HG03025 (cell line): Measurements from ENCODE around the gene BTBD2.
A peak's percentile ranks its signal among the peaks of the same experiment; 100 is the strongest.

Source experiments
- ATAC-seq: cut with Tn5 transposase; IDR thresholded peaks from one replicate; pipeline ENCODE4 v1.9.1; 2021; ENCODE audit warnings: mild to moderate bottlenecking, moderate library complexity; ENCODE audit not compliant: unreplicated experiment, low FRiP score

The BTBD2 gene

DNA sequence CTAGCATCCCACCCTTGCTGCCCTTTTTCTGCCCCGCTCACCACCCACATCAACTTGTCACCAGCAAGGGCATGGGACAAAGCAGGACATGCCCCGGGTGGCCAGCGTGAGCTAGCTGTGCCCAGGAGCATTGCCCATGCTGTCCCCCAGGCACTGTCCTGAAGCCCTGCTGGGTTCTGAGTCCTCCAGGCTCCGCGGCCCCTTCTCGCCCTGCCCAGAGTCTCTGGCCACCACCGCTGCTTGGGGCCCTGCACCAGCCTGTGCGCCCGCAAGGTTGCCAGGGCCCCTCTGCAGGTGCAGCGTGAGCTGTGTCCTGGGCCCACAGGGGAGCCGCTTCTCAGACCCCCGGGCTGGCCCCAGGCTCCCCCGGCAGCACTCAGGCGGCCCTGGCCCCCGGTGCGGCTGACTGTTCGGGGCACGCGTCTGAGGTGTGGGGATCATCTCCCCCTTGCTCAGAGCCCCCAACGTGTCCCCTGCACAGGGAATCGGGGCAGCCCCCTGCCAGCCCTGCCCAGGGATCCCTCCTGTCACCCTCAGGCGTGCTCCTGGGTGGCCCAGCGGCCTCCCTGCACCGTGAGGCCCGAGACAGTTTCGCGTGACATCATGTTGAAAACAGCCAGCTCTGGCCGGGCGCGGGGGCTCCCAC, 70.5 kb downstream of the BTBD2 start:
- no peak for ATAC-seq

DNA sequence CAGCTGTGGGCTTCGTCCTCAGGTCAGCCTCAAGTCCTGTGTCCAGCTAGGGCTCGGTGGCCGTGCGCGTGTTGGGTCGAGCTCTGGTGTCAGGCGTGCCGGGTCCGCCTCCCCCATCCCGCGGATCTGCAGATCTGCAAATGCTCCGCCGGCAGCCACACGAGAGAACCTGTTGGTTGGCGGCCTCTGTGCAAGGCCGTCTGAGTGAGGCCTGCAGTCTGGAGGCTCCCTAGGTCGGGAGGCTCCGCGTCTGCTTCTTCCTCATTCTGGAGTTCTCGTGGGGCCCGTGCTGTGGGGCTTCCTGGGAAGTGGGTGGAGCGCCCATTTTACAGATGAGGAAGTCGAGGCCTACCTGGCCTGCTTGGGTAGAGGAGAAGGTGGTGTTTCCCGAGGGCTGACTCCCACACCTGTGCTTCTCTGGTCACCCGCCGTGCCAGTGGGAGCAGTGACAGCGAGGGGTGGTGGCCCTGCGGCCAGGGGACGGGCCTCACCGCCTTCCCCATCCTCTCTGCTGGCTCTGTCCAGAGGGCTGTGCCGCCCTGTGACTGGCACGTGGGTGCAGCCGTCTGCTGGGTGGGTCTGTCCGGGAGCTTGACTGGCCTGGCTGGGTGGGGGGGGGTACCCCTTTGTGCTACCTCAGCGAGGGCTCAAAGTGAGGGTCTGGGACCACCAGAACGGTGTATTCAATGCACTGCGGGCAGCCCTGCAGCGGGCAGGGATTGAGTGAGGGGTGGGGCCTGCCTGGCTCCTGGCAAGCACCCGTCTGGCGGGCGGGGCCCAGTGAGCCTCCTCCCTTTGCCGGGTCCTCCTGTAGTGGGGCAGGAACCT, 71.2 kb downstream of the BTBD2 start:
- no peak for ATAC-seq

DNA sequence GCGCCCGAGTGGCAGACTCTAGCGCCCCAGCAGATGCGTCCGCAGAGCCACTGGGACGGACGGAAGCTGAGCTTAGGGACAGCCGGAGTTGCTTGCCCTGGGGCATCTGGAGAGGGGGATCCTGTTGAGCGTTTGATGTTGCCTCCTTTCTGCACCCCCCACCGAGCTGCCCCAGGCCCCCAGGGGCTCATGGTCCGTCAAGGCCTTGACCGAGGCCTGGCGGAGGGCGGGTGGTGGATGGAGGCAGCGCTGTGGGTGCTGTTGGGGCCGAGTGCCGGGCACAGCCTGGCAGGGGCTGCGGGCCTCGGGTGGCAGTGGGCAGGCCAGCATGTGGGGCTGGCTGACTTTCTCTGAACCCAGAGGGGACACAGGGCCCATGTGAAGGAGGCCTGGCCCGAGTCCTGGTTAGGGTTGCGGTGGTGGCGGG, 71.8 kb downstream of the BTBD2 start:
- ATAC-seq = no peak

DNA sequence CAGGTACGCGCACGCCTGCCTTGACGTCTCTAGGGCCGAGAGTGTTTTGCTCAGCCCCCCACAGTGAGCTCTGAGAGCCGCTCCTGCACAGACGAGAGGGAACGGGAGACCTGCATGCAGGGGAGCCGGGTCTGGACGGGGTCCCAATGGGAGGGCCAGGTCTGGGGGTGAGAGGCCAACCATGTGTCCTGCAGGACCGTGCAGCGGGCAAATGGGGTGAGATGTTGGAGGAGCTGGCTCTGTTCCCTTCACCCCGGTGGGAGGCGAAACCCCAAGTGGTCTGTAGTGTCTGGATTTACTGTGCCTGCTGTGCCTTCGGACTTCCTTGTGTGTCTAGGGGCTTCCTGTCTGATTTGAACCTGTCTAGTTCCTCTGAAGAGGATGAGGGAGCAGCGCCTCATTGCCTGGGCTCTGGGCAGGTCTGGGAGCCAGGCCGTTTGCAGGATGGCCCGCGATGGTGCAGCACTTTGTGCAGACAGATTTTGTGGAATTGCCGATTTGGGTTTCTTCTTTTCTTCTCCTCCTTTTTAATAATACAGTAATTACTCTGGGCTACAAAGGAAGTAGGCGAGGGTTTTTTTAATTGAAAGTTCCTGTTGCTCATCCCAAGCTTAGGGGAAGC, 72.5 kb downstream of the BTBD2 start:
- no peak for ATAC-seq

DNA sequence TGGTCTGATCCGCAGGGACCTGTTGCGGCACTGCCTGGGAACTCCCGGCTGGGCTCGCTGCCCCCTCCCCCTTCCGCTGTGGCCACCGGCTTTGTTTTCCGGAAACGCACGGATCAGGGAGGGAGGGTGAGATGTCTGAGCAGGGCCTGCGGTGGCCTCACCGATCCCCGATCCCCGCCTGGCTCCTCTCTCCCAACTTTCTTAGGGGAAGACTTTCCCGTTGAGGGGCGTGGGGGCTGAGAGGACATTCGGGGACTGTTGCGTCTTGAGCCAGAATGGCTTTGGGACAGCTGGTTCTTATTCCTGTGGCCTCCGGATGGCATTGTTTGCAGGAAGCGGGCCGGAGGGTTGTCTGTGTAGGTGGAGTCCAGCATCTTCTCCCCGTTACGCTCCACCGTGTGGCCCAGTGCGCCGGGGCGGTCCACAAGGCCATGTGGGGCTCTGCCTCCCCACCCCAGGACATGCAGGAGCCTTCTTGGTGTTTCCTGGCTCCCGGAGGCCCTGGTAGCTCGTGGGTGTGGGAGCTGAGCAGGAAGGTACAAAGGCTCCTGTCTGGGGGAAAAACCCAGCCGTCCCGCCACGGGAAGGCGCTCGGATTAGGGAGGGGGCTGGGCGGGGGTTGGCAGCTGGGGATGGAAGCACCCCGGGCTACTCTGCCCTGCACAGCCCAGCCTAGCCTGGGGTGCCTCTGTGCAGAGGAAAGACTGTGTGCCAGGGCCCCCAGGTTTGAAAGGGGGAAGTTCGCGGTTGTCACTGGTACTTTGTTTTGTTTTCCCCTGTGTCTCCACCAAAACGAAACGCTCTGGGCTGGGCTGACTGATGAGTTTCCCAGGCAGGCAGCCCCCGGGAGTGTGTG, 73.2 kb downstream of the BTBD2 start:
- ATAC-seq = no peak

DNA sequence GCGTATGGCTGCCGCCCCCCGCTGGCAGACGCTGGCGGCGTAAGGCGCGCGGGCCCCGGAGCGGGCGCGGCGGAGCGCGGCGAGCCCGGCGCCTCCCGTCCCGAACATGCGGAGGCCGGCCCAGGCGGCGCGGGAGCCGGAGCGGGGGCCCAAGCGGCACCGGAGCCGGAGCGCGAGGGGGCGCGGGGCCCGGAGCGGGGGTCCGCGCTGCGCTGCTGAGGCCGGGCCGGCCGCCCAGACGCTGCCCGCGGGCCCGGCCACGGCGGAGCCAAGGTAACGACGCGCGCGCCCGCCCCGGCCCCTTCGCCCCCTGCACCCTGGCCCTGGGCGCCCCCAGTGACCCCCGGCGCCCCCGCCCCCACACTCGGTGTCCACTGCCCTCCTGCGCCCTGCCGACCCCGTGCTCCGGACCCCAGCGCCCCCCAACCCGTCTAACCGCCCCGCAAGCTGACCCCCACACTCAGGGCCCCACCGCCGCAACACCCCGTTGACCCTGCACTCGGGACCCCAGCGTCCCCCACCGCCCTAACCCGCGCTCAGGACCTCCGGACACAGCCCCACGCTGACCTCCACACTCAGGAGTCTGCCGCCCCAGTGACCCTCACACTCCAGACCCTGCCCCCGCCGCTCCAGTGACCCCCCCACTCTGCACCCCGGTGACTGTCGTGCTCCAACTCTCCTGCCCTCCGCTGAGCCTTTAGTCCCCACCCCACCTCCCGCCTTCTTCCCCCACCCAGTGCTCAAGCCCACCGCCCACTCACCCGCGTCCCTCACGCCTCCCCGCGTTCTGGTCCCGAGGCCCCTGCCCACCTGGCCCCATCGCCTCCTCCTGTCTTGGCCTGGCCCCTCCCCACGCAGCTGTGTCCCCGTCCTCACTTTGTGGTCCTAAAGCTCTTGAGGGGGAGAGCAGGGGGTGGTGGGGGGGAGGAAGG, 74.1 kb downstream of the BTBD2 start, which contains the start of gene CSNK1G2:
Gene CSNK1G2 (plus strand): TSS at position 27 of the 932 bp plus-strand sequence. CDS start 28,601 bp downstream, outside the sequence.
- ATAC-seq = peak; percentile 40

DNA sequence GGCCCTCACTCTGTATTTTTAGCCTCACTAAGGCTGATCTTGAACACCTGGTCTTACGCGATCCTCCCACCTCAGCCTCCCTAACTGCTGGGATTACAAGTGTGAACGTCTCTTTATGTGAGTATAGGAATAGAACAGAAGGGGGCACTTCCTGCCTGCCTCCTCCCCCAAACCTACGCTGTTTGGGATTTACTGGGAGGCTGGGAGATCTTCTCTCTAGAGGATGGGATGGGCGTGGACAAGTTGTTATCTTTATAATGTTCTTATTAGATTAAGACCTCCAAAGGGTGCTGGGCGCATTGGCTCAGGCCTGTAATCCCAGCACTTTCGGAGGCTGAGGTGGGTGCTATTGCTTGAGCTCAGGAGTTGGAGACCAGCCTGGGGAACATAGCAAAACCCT, 77.4 kb downstream of the BTBD2 start:
- no peak for ATAC-seq

DNA sequence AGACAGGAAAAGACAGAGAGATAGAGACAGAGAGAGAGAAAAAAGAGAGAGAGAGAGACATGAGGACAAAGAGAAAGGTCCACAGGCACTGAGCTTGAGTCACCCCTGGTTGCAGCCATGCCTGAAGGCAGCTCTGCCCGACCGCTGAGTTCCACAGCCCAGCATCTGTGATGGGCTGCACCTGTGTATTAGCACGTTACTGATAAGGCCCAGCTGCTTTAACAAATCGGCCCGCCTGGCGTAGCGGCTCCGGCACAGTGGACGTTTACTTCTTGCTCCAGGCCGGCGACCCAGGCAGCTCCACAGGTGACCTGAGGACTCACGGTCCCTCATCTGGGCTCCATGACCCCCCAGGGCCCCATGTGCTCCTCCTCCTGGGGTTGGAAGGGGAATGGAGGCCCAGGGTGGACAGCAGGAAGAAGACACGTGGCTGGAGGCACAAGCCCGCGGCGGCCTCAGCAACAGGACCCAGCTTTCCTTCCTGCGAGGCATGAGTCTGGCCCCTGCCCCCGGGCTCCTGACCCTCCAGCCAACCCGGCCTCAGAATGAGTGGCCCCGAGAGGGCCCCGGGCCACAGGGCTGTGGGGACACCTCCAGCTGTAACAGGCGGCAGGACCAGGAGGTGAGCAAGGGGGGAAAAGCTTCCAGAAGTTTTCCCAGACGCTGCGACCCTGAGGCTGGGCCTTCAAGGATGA, 78.5 kb downstream of the BTBD2 start:
- ATAC-seq = no peak

DNA sequence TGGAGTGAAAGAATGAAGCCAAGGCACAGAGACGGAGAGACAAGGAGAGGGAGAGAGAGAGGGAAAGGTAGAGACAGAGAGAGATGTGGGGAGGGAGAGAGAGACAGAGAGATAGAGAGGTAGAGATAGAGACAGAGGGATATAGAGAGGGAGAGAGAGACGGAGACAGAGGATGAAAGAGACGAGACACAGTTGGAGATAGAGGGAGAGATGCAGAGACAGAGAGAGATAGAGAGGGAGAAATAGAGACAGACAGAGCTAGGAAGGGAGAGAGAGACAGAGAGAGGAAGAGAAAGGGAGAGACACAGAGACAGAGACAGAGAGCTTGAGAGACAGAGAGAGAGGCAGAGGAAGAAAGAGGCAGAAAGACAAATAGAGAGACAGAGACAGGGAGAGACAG, 79.1 kb downstream of the BTBD2 start:
- ATAC-seq = no peak

DNA sequence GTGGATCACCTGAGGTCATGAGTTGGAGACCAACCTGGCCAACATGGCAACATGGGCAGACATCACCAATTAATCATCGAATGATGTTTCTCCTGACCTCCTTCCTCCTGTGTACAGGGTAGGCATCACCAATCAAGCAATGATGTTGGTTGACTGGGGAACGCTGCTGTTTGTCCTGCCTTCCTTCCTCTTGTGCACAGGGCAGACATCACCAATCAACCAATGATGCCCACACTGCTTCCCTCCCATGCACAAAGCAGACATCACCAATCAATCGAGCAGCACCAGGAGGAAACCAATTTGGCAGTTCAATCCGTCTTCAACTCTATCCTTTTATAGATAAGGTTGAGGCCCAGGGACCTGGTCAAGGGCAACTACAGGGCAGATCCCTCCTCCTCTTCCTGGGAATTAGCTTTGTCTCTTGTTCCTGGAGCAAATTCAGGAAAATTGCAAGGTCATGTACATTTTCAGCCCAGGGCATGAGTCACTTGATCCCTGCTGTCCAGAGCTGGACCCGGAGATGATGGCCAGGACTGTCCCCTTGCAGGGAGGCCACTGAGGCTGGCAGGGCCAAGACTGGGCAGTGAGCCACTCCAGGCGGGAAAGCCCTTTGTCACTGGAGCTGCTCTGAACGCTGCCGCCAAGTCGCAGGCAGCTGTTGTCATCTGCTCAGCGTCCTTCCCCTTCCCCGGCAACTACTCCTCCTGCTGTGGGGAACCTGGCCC, 79.9 kb downstream of the BTBD2 start:
- no peak for ATAC-seq
